Gastrocnemius medialis (tissue), 4 donors: Measurements from ENCODE around the gene SYCN.
"Not testable (repeated sequence)": the region's sequence is repeated elsewhere in the genome, so short reads cannot be mapped to it uniquely, and the experiment has no call there.

Experiments used
- POLR2A ChIP-seq, 2 donors: fragments of 450-650 bp; IDR thresholded peaks; one replicate each; pipeline ENCODE4 v1.6.1; 2017; ENCODE audit warnings: antibody characterized with exemption in 2 of 2, mild to moderate bottlenecking in 2 of 2, moderate library complexity in 2 of 2
- TF ChIP-seq, protein P1 (sequence below), 5 experiments: fragments of 450-650 bp in 3 of 5; fragments of 200-600 bp in 2 of 5; sonication (generic) in 2 of 5; IDR thresholded peaks in 4 of 5; conservative IDR thresholded peaks in 1 of 5; 1 replicate in 4 of 5; 2 replicates in 1 of 5; pipeline ENCODE4 v1.5.1; 2016 to 2019; ENCODE audit warnings: antibody characterized with exemption in 5 of 5, mild to moderate bottlenecking in 3 of 5, moderate library complexity in 3 of 5

DNA sequence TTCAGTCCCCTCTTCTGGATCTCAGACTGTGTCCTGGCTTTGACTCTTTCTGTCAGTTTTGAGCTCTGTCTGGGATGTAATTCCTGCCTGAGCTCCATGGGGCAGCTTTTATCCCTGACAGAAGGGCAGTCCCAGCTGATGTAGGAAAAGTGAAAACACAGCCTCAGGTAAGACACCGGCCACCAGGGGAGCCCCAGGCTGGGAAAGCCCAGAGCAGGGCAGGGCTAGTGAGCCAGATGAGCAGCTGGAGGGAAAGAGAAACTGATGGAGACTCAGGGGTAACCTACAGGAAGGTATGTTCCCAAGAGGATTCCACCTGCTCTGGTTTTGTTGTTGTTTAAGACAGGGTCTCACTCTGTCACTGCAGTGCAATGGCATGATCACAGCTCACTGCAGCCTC, 41.1 kb upstream of the SYCN start:
- TF ChIP-seq, protein P1, sequence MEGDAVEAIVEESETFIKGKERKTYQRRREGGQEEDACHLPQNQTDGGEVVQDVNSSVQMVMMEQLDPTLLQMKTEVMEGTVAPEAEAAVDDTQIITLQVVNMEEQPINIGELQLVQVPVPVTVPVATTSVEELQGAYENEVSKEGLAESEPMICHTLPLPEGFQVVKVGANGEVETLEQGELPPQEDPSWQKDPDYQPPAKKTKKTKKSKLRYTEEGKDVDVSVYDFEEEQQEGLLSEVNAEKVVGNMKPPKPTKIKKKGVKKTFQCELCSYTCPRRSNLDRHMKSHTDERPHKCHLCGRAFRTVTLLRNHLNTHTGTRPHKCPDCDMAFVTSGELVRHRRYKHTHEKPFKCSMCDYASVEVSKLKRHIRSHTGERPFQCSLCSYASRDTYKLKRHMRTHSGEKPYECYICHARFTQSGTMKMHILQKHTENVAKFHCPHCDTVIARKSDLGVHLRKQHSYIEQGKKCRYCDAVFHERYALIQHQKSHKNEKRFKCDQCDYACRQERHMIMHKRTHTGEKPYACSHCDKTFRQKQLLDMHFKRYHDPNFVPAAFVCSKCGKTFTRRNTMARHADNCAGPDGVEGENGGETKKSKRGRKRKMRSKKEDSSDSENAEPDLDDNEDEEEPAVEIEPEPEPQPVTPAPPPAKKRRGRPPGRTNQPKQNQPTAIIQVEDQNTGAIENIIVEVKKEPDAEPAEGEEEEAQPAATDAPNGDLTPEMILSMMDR (IDR thresholded peaks at IDR 0.05 in 4 of 5, conservative IDR thresholded peaks at IDR 0.05 in 1 of 5): not testable (repeated sequence)
- not testable (repeated sequence) for TF ChIP-seq POLR2A (IDR thresholded peaks at IDR 0.05)
